ENCODE measurements around the gene PSMA1. TPM values are rescaled to one million over a fixed set of nuclear protein-coding genes. Genes with fewer than 3 reads are reported as not detected.

PSMA1 gene
- total and polyA plus RNA-seq, 2 of the 13 experiments (the other 11 are each of a cell fraction or from before 2014, with no cell fraction given), result 188 to 229 TPM

DNA sequence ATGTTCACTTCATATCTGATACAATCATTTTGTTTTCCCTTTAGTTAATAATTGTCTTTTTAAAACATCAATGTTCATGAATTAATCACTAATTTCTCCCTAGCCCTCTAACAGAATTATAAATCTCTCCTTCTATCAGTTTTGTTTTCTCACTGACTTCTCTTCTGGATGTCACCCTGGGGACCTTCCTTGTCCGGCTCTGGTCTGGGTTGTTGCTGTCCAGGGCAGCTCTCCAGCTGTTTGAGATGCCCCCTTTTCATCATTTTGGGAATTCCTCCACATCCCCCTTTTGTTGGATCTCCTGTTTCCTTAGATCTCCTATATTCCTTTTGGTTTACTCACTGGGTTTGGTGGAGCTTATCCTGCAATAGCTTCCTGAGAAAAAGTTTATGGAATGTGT, 35.6 kb upstream of the PSMA1 start:
- Histone ChIP-seq H2AFZ (ENCODE audit: low read length) (no peak overlapping the region), H3K4me3 (replicated peaks in 1 of 3; ENCODE audit: insufficient read depth in 1 of 3, low read depth in 2 of 3, low read length in 3 of 3) (no peak overlapping the region), H3K4me2 (ENCODE audit: low read depth, low read length) (no peak overlapping the region), H3K36me3 (replicated peaks in 1 of 2; ENCODE audit: control insufficient read depth in 1 of 2, insufficient read depth in 2 of 2, low read length in 2 of 2) (peaks cover 1 to 8% of the 10 kb centered on the region in 2 experiments; a peak in 1 of 5 replicates), H3K9me3 (ENCODE audit: low read length) (no peaks in the 10 kb centered on the region), H4K20me1 (ENCODE audit: insufficient read depth, low read length) (no peaks in the 10 kb centered on the region), H3K79me2 (ENCODE audit: insufficient read depth, low read length) (no peaks in the 10 kb centered on the region), H3K4me1 (ENCODE audit: insufficient read depth, low read length) (no peaks in the 10 kb centered on the region), H3K27me3 (ENCODE audit: control insufficient read depth in 1 of 2, insufficient read depth in 2 of 2, low read length in 2 of 2) (no peaks in the 10 kb centered on the region), H3K9ac (ENCODE audit: insufficient read depth, low read depth, low read length) (no peak overlapping the region), H3K27ac (ENCODE audit: extremely low read length, insufficient read depth, low read length) (no peak overlapping the region)
- intact Hi-C loops (cut with micrococcal nuclease; ENCODE audit: unreplicated experiment), result no loop called here
- ATAC-seq (no peak), FAIRE-seq (no peak), DNase-seq (ENCODE audit: low spot score) (no peak)
- in situ Hi-C loops (cut with HindIII; ENCODE audit: extremely low pct_ligation_motif_present, low pct_unique_long_range_greater_than_20kb), result no loop called here
- CTCF ChIA-PET (ENCODE audit: low intra/inter-chr PET ratio, low total read pairs), result no interaction called here
- 100% methylated on average over 1 of the region's 1 CpG for WGBS (ENCODE audit: low lambda C conversion rate)
- BruUV-seq (replicated peaks), result no TSS peak
- POLR2A ChIA-PET, result no interaction called here
- TF ChIP-seq ZNF264 (CRISPR knock-in tag; IDR thresholded peaks at IDR 0.05) (no peak), ARID5B (CRISPR knock-in tag; IDR thresholded peaks at IDR 0.05) (no peak), ZNF354B (CRISPR knock-in tag; IDR thresholded peaks at IDR 0.05) (no peak), ZNF414 (CRISPR knock-in tag; IDR thresholded peaks at IDR 0.05) (no peak), FOSL2 (CRISPR knock-in tag; IDR thresholded peaks at IDR 0.05) (no peak), PRDM10 (CRISPR knock-in tag; IDR thresholded peaks at IDR 0.05; ENCODE audit: low read depth) (no peak), CERS6 (CRISPR knock-in tag; IDR thresholded peaks at IDR 0.05) (no peak), KLF12 (CRISPR knock-in tag; IDR thresholded peaks at IDR 0.05; ENCODE audit: borderline replicate concordance) (no peak), REXO4 (CRISPR knock-in tag; IDR thresholded peaks at IDR 0.05; ENCODE audit: borderline replicate concordance) (no peak), RARA (CRISPR knock-in tag; IDR thresholded peaks at IDR 0.05) (no peak), CBFB (CRISPR knock-in tag; IDR thresholded peaks at IDR 0.05) (no peak)
- TF ChIP-seq, protein P1, sequence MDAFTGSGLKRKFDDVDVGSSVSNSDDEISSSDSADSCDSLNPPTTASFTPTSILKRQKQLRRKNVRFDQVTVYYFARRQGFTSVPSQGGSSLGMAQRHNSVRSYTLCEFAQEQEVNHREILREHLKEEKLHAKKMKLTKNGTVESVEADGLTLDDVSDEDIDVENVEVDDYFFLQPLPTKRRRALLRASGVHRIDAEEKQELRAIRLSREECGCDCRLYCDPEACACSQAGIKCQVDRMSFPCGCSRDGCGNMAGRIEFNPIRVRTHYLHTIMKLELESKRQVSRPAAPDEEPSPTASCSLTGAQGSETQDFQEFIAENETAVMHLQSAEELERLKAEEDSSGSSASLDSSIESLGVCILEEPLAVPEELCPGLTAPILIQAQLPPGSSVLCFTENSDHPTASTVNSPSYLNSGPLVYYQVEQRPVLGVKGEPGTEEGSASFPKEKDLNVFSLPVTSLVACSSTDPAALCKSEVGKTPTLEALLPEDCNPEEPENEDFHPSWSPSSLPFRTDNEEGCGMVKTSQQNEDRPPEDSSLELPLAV (CRISPR knock-in tag; conservative IDR thresholded peaks at IDR 0.05; ENCODE audit: low read depth), result no peak
- TF ChIP-seq, protein P2, sequence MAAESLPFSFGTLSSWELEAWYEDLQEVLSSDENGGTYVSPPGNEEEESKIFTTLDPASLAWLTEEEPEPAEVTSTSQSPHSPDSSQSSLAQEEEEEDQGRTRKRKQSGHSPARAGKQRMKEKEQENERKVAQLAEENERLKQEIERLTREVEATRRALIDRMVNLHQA (CRISPR knock-in tag; IDR thresholded peaks at IDR 0.05), result no peak
